Panc1 (cell line): Measurements from ENCODE around the gene TSPAN5.

Experiments
- TCF7L2 ChIP-seq: IDR thresholded peaks from 2 replicates; pipeline ENCODE4 v1.6.1; 2011; ENCODE audit warnings: mild to moderate bottlenecking, low read depth, low read length, inconsistent platforms
- TF ChIP-seq, protein P1 (sequence below): fragments of 450-650 bp; IDR thresholded peaks from 2 replicates; pipeline ENCODE4 v1.5.1; 2017; ENCODE audit warnings: mild to moderate bottlenecking

- TF ChIP-seq, protein P1, sequence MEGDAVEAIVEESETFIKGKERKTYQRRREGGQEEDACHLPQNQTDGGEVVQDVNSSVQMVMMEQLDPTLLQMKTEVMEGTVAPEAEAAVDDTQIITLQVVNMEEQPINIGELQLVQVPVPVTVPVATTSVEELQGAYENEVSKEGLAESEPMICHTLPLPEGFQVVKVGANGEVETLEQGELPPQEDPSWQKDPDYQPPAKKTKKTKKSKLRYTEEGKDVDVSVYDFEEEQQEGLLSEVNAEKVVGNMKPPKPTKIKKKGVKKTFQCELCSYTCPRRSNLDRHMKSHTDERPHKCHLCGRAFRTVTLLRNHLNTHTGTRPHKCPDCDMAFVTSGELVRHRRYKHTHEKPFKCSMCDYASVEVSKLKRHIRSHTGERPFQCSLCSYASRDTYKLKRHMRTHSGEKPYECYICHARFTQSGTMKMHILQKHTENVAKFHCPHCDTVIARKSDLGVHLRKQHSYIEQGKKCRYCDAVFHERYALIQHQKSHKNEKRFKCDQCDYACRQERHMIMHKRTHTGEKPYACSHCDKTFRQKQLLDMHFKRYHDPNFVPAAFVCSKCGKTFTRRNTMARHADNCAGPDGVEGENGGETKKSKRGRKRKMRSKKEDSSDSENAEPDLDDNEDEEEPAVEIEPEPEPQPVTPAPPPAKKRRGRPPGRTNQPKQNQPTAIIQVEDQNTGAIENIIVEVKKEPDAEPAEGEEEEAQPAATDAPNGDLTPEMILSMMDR: no peak
- no peak for TF ChIP-seq TCF7L2
These were observed 11.8 kb upstream of the TSPAN5 start for GRCh38 chr4:98670186-98670585.
